ENCODE data around the gene SMIM12.

The SMIM12 gene

DNA sequence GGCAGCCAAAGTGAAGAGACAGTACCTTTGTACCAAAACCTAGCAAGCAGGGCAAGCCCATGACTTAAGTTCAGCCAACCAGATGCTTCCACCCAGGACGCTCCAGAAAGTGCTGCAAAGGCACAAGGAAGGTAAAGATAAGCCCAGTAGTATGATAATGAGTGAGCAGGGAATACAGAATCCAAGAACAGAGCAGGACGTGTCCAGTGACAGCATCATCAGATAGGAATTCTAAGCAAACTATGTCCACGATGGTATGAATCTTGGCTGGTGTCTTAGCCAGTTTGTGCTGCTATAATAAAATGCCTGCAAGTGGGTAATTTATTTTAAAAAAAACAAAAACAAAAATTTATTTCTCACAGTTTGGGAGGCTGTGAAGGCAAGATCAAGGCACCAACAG is 53.2 kb downstream of the SMIM12 start:
- TF ChIP-seq, protein P1, sequence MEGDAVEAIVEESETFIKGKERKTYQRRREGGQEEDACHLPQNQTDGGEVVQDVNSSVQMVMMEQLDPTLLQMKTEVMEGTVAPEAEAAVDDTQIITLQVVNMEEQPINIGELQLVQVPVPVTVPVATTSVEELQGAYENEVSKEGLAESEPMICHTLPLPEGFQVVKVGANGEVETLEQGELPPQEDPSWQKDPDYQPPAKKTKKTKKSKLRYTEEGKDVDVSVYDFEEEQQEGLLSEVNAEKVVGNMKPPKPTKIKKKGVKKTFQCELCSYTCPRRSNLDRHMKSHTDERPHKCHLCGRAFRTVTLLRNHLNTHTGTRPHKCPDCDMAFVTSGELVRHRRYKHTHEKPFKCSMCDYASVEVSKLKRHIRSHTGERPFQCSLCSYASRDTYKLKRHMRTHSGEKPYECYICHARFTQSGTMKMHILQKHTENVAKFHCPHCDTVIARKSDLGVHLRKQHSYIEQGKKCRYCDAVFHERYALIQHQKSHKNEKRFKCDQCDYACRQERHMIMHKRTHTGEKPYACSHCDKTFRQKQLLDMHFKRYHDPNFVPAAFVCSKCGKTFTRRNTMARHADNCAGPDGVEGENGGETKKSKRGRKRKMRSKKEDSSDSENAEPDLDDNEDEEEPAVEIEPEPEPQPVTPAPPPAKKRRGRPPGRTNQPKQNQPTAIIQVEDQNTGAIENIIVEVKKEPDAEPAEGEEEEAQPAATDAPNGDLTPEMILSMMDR (conservative IDR thresholded peaks at IDR 0.05; ENCODE audit: low read depth, low read length) = no peak

DNA sequence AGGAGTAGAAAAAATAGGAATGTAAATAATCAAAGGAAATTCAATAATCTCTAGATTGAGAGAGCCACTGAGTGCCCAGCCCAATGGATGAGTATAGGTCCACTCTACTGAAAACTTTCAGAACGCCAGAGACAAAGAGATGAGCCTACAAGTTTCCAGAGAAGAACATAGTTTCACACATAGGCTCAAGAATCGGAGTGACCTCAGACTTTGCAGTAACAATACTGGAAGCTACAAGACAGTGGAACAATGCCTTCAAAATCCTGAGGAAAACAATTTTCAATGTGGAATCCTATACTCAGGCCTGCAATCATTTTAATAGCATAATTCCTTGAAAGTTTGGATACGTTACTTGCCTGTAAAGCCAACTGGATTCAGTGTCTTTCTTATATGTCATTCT is 55.8 kb downstream of the SMIM12 start:
- TF ChIP-seq, protein P1 (conservative IDR thresholded peaks at IDR 0.05; ENCODE audit: low read depth, low read length) = no peak
- no peak for DNase-seq (ENCODE audit: low read depth)
- no peak overlapping the region for H3K4me3 ChIP-seq (ENCODE audit: low read length)

More for the DNA sequence above, 53.2 kb downstream of the SMIM12 start:
- no peak for DNase-seq (ENCODE audit: low read depth)
- H3K4me3 ChIP-seq (ENCODE audit: low read length) = no peak overlapping the region

All from retinal pigment epithelial cell (primary cell).